ENCODE measurements around the gene EML1.
A peak's percentile ranks its signal among the peaks of the same experiment; 100 is the strongest.
"Not testable (repeated sequence)": the region's sequence is repeated elsewhere in the genome, so short reads cannot be mapped to it uniquely, and the experiment has no call there.

EML1 gene

GRCh38 chr14:99943620-99944019, 150.4 kb downstream of the EML1 start:
- no peak for DNase-seq

DNA sequence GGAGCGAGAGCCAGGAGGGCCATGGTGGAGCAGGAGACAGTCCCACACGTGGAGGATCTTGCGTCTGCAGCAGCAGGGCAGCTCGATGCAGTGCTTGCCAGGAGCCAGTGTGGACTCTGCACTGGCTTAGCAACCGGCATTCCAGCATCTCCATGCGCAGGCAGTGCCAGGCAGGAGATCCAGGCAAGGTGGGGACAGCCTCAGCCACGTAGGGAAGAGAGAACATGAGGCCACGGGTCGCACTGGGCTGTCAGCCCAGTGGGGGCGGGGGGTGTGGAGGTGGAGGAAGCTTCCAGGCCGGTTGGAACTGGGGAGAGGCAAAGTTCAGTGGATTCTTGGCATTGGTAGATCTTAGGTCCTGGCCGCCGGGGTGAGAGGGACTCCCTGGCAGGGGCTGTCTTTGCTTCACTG, 151.0 kb downstream of the EML1 start:
- DNase-seq, result no peak

- peak; percentile 5 for DNase-seq
Observed at GRCh38 chr14:99945732-99946651, 152.8 kb downstream of the EML1 start.

DNA sequence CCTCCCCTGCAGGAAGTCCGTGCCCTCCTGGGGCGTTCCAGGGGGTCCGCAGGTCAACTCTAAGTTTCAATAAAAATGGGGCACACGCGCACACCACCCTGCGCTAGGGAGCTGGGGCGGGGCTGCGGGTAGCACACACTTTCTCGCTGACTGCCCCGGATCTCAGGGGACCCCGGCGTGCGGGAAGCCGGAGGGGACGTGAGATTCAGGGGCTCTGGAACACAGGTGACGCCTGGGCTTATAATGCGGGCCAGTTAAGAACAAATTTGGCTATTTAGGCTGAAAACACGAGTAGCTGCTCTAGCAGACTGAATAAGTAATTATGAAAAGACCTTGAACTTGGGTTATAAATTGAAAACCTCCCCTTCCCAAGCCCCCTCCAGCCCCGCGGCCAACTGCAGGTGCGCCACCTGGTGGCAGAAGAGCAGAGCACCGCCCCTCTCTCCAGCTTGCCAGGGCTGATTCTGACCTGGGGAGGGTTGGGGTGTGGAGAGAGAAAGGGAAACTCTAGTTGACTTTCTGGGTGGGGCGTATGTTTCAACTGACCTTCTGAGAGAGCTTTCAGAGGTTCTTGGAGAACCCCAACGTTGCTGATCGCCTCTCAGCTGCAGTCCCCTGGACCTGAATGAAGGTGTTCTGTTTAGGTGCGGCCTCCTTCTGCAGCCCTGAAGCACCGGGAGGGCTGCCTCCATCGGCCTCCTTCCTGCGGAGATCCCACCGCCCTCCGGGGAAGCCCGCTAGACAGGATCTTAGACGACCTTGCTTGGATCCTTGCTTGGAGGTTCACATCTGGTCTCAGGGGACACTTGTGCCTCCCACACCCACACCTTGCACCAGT, 153.7 kb downstream of the EML1 start:
- peak; percentile 51 for DNase-seq

- no peak for DNase-seq
Observed at GRCh38 chr14:99947695-99948094, 154.5 kb downstream of the EML1 start.

DNA sequence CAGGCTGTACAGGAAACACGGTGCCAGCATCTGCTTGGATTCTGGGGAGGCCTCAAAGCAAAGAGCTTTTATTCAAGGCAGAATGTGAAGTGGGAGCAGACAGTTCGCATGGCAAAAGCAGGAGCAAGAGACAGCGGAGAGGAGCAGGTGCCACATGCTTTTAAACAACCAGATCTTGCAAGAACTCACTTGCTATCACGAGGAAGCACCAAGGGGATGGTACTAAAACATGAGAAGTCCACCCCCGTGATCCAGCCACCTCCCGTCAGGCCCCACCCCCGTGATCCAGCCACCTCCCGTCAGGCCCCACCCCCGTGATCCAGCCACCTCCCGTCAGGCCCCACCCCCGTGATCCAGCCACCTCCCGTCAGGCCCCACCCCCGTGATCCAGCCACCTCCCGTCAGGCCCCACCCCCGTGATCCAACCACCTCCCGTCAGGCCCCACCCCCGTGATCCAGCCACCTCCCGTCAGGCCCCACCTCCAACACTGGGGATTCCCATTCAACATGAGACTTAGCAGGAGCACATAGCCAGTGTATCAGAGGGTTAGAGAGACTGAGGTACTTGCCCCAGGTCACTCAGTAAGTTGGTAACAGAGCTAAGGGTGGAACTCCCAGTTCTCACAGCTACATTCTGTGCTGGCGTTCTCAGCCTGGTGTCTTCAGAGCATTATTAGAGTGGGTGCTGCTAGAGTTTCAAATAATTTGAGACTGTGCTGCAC, 156.0 kb downstream of the EML1 start:
- DNase-seq, result not testable (repeated sequence)

GRCh38 chr14:99950181-99950580, 157.0 kb downstream of the EML1 start:
- DNase-seq, result no peak

GRCh38 chr14:99951085-99951484, 157.9 kb downstream of the EML1 start:
- no peak for DNase-seq

DNA sequence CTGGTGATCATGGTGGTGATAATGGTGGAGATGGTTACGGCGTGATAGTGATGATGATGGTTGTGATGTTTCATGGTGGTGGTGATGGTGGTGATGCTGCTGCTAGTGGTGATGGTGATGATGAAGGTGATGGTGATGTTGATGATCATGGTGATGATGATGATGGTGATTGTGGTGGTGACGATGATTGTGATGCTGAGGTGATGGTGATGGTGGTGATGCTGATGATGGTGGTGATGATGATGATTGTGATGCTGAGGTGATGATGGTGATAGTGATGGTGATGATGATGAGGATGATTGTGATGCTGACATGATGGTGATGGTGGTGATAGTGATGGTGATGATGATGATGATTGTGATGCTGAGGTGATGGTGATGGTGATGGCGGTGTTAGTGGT, 158.8 kb downstream of the EML1 start:
- no peak for DNase-seq

DNA sequence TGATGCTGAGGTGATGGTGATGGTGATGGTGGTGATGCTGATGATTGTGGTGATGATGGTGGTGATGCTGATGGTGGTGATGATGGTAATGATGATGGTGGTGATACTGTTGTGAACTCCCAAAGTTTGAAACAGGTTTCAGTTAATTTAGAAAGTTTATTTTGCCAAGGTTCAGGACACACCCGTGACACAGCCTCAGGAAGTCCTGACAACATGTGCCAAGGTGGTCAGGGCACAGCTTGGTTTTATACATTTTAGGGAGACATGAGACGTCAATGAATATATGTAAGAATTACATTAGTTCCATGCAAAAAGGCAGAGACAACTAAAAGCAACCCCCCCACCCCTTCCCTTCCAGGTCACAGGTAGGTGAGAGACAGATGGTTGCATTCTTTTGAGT, 159.2 kb downstream of the EML1 start:
- DNase-seq, result no peak

GRCh38 chr14:99955826-99956455, 162.7 kb downstream of the EML1 start:
- DNase-seq, result no peak

DNA sequence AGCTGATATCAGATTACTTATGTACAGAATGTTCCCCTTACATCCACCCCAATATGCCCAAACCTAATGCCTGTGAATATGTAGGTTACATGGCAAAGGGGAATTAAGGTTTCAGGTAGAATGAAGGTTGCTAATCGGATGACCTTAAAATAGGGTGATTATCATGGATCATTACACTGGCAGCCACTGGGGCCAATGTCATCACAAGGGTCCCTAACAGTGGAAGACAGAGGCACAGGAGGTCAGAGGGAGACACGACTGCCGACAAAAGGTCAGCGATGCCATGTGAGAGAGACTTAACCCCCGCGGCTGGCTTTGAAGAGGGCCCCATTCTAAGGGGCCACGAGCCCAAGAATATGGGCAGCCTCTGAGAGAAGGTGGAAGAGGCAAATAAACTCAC, 165.2 kb downstream of the EML1 start:
- DNase-seq, result no peak

GRCh38 chr14:99961826-99962518, 168.8 kb downstream of the EML1 start:
- DNase-seq, result no peak

- DNase-seq, result no peak
Observed at GRCh38 chr14:99964979-99965378, 171.8 kb downstream of the EML1 start.

DNA sequence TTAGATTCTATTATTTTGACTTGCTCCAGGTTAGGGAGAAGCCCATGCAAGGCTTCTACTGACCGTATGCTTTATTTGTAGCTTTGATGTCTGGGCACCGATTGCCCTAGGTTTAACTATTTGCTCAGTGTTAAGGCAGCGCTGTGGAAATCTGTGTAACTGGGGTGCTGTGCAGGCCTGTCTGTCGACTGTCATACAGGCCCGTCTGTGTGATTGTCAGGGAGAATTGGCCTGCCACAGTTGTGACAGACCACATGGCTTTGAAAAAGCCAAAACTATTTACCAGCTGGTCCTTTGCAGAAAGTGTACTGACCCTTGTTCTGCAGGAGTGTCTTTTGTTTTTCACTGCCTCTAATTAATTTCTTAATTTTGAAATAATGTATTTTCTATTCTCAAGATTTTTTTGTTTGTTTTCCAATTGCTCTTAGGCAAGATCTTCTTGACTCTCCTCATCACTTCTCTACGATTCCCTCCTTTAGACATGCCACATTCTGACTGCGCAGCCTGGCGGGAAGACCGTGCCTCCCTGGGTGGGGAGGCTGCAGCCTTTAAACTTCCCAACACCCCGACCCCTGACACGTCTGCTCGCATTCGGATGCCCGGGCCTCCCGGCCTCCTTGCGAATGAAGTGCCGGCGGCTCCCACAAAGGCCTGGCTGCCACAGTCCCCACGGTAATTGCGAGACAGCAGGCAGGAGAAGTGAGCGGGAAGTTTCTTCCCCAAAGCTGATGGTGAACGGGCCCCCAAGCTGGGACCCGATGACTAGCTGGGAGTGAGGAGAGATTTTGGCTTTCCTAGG, 173.0 kb downstream of the EML1 start:
- no peak for DNase-seq

GRCh38 chr14:99966912-99967311, 173.7 kb downstream of the EML1 start:
- DNase-seq, result no peak

- DNase-seq, result no peak
Observed at GRCh38 chr14:99968191-99968920, 175.1 kb downstream of the EML1 start.

DNA sequence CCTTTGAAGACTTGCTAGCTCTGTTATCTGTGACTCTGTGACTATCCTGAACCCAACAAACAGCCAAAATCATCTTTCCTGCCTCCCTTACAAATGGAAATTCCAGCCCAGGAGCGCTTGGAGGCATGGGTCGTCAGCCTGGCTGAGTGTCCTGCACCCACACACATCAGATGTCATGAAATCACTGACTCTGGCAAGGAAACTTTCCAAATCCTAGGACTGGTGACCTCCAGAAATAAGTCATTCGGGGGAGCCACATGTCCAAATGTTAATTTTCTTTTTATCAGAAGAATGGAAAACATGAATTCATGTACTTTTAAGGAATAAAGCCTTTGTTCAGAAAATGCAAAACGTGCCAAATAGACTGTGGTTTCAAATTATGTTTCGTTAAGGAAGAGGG, 175.7 kb downstream of the EML1 start:
- no peak for DNase-seq

DNA sequence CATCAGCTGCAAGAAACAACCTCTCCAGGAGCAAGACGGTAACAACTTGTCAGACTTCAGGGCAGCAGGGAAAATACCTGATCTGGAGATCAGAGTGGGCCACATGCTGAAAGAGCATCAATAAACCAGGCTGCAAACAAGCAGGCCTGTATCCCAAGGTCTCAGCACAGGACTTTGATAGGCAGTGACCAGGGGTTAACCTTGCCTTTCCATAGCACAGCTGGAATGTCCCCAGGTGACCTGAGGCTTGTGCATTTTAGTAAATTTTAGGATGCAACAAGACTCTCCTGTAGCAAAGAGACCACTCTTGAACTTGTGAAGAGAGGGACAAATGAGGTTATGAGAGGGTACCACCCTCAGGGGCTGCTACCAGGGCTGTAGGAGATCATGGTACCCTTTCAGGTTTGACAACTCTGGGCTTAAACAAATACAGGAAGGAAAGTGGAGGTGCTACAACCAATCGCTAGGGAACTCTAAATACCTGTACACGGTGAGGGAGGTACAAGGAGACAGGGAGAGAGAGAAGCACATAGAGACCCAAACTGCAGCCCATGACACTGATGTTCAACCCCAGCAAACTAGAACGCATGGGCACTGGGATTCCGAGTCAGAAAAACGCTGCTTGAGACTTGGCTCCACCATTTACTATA, 176.6 kb downstream of the EML1 start:
- no peak for DNase-seq

Data from CD4-positive, alpha-beta T cell treated with Interleukin-12 subunit alpha and Interleukin-12 subunit beta, for 1 hour (primary cell).